ENCODE data around the gene CACNA2D1. TPM values are rescaled to one million over a fixed set of nuclear protein-coding genes. Genes with fewer than 3 reads are reported as not detected.

CACNA2D1 gene
- total and polyA plus RNA-seq, 9 of the 15 experiments (the other 6 are each of a cell fraction or from before 2014, with no cell fraction given) = 0.49 TPM; not detected in 8

GRCh38 chr7:82067628-82068264 is 375.8 kb downstream of the CACNA2D1 start (continued):
- TF ChIP-seq HOMEZ (CRISPR knock-in tag; IDR thresholded peaks at IDR 0.05) (no peak), NR2F6 (CRISPR knock-in tag; IDR thresholded peaks at IDR 0.05) (no peak)

- H3K4me1 ChIP-seq (replicated peaks in 1 of 2; ENCODE audit: control insufficient read depth in 2 of 2, insufficient read depth in 2 of 2, low read length in 2 of 2) = no peaks in the 10 kb centered on the region
- no peak overlapping the region for H3K9ac ChIP-seq (ENCODE audit: insufficient read depth in 1 of 2, low read depth in 2 of 2, low read length in 2 of 2)
- H3K79me2 ChIP-seq (ENCODE audit: control insufficient read depth, insufficient read depth, low read length) = no peaks in the 10 kb centered on the region
- BruUV-seq (replicated peaks) = no TSS peak
- TF ChIP-seq, protein P1, sequence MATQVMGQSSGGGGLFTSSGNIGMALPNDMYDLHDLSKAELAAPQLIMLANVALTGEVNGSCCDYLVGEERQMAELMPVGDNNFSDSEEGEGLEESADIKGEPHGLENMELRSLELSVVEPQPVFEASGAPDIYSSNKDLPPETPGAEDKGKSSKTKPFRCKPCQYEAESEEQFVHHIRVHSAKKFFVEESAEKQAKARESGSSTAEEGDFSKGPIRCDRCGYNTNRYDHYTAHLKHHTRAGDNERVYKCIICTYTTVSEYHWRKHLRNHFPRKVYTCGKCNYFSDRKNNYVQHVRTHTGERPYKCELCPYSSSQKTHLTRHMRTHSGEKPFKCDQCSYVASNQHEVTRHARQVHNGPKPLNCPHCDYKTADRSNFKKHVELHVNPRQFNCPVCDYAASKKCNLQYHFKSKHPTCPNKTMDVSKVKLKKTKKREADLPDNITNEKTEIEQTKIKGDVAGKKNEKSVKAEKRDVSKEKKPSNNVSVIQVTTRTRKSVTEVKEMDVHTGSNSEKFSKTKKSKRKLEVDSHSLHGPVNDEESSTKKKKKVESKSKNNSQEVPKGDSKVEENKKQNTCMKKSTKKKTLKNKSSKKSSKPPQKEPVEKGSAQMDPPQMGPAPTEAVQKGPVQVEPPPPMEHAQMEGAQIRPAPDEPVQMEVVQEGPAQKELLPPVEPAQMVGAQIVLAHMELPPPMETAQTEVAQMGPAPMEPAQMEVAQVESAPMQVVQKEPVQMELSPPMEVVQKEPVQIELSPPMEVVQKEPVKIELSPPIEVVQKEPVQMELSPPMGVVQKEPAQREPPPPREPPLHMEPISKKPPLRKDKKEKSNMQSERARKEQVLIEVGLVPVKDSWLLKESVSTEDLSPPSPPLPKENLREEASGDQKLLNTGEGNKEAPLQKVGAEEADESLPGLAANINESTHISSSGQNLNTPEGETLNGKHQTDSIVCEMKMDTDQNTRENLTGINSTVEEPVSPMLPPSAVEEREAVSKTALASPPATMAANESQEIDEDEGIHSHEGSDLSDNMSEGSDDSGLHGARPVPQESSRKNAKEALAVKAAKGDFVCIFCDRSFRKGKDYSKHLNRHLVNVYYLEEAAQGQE (IDR thresholded peaks at IDR 0.05; ENCODE audit: borderline replicate concordance) = no peak
- TF ChIP-seq, protein P1 (CRISPR knock-in tag; IDR thresholded peaks at IDR 0.05; ENCODE audit: low read depth) = no peak
- no peak for DNase-seq (ENCODE audit: extremely low read depth in 1 of 4, low spot score in 3 of 4)
- 0% methylated on average over 1 of the region's 1 CpG for WGBS (ENCODE audit: insufficient coverage, low coverage, missing lambda C conversion rate)
- no peaks in the 10 kb centered on the region for H3K36me3 ChIP-seq (ENCODE audit: control insufficient read depth, insufficient read depth, low read length)
- H3K9me3 ChIP-seq (replicated peaks; ENCODE audit: control insufficient read depth, insufficient read depth, low read depth, low read length) = no peaks in the 10 kb centered on the region
- H2AFZ ChIP-seq (ENCODE audit: low read depth, low read length) = no peak overlapping the region
- no peaks in the 10 kb centered on the region for H3K27me3 ChIP-seq (ENCODE audit: control insufficient read depth in 2 of 2, insufficient read depth in 2 of 2, low read length in 2 of 2)
- no peak overlapping the region for H3K27ac ChIP-seq (ENCODE audit: extremely low read depth, low read depth, low read length)
- no peak for ATAC-seq
- ChIA-PET CTCF (ENCODE audit: low intra/inter-chr PET ratio) (no interaction called here), POLR2A (no interaction called here)
- intact Hi-C loops (cut with micrococcal nuclease) (no loop called here), in situ Hi-C loops (cut with MboI) (no loop called here)
- FAIRE-seq = no peak
- H3K4me3 ChIP-seq = no peak overlapping the region
- H4K20me1 ChIP-seq (replicated peaks; ENCODE audit: control insufficient read depth, insufficient read depth, low read length) = no peaks in the 10 kb centered on the region
- no peak overlapping the region for H3K4me2 ChIP-seq (ENCODE audit: insufficient read depth, low read length)
- no peaks in the 10 kb centered on the region for H3K9me1 ChIP-seq (ENCODE audit: control insufficient read depth, insufficient read depth, low read length)
Observed at GRCh38 chr7:82057476-82057875, 386.1 kb downstream of the CACNA2D1 start.

Measured in K562 (cell line).